Naive thymus-derived CD8-positive, alpha-beta T cell (primary cell): ENCODE data around the gene TUBA3D. TPM values are rescaled to one million over a fixed set of nuclear protein-coding genes. Genes with fewer than 3 reads are reported as not detected.
"Not testable (repeated sequence)": the region's sequence is repeated elsewhere in the genome, so short reads cannot be mapped to it uniquely, and the experiment has no call there.

Source experiments
- ATAC-seq, 2 donors: fragments of 150-1000 bp; cut with Tn5 transposase in 1 of 2; sonication (Bioruptor Pico), chemical (Tn5 transposase) in 1 of 2; 1 replicate in 1 of 2; 2 replicates in 1 of 2; pipeline ENCODE4 v1.10.0; 2021; ENCODE audit warnings: mild to moderate bottlenecking in 2 of 2, moderate library complexity in 2 of 2
- POLR2A ChIA-PET: fragments of 350-600 bp; sonication (Branson Sonifier 250); formaldehyde crosslinking; loops from one replicate; lab custom pipeline; 2021; ENCODE audit warnings: antibody characterized with exemption; lab: Charles Lee
- DNase-seq, 10 donors: peaks; one replicate each; pipeline versions ENCODE4 v3.0.0 to v3.0.0-alpha.2; 2020 to 2022
- H3K27ac Mint-ChIP-seq, 10 donors: one replicate each; pipeline ENCODE4 v1.8.0; 2020 to 2022; ENCODE audit warnings: mild to moderate bottlenecking in 10 of 10, mixed read lengths in 10 of 10, moderate library complexity in 4 of 10, inconsistent platforms in 1 of 10
- H3K27me3 Mint-ChIP-seq, 5 donors: one replicate each; pipeline ENCODE4 v1.8.0; 2021 to 2022; ENCODE audit warnings: mixed read lengths in 5 of 5
- H3K36me3 Mint-ChIP-seq, 3 donors: one replicate each; pipeline ENCODE4 v1.8.0; 2020 to 2022; ENCODE audit warnings: mixed read lengths in 3 of 3, mild to moderate bottlenecking in 2 of 3, inconsistent platforms in 1 of 3
- H3K4me1 Mint-ChIP-seq, 4 donors: one replicate each; pipeline ENCODE4 v1.8.0; 2021 to 2022; ENCODE audit warnings: mixed read lengths in 4 of 4
- H3K4me3 Mint-ChIP-seq, 10 donors: one replicate each; pipeline ENCODE4 v1.8.0; 2020 to 2022; ENCODE audit warnings: mild to moderate bottlenecking in 10 of 10, mixed read lengths in 10 of 10, moderate library complexity in 6 of 10, inconsistent platforms in 1 of 10
- H3K9me3 Mint-ChIP-seq, 9 donors: one replicate each; pipeline ENCODE4 v1.8.0; 2020 to 2022; ENCODE audit warnings: mixed read lengths in 9 of 9, mild to moderate bottlenecking in 3 of 9, inconsistent platforms in 1 of 9, moderate library complexity in 1 of 9
- polyA plus RNA-seq, 3 donors: library from polyadenylated mRNA; unstranded; fragments of 300-500 nt; fragmentation: Illumina TruSeq; gene quantifications; one replicate each; pipeline ENCODE4 v1.2.3, GENCODE V29; 2021
- total RNA-seq, 8 experiments: library from RNA in 2 of 8; stranded (reverse) in 2 of 8; gene quantifications; one replicate each; pipeline ENCODE4 v1.2.3 and lab custom pipeline; 2021 to 2026

Gene TUBA3D
- total RNA-seq (not detected), polyA plus RNA-seq (not detected), total RNA-seq (lab: John Stamatoyannopoulos, UW) (0 reads per million in 6 experiments)

DNA sequence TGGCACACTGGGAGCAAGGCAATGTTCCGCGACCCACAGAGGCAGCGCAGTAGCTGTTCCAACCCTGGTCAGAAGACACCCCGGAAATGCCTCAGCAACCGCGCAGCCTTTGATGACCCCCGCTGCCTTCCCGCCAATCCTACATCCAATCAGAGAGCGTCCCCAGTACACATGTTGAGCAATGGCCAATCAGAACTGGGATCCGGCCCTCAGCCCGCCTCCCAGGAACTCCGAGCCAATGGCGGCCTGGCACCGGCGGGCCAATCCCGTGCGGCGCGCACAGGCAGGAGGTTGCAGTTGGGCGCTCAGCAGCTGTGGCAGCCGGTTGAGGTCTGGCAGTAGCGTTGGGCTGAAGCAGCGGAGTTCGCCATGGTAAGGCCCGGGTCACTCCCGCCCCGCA, at the start of gene TUBA3D:
TUBA3D (plus strand) TSS at position 289 of the 400 bp plus-strand sequence; CDS start at position 370, 81 bp downstream.
- ATAC-seq = no peak
- Mint-ChIP-seq H3K27me3 (no peaks in the 10 kb centered on the region), H3K9me3 (no peaks in the 10 kb centered on the region), H3K4me1 (no peaks in the 10 kb centered on the region), H3K36me3 (peaks cover 0 to 2% (median 0%) of the 10 kb centered on the region in 3 donors), H3K4me3 (no peak within 1 kb of the TSS), H3K27ac (peak within 1 kb of the TSS in 1 of 10 donors; percentile 62)
- POLR2A ChIA-PET = no interaction called here
- no peak for DNase-seq

GRCh38 chr2:131426727-131427126, 49.2 kb upstream of the TUBA3D start:
- peak overlapping the region in 1 of 10 donors; percentile 23 for H3K4me3 Mint-ChIP-seq
- DNase-seq = no peak
- H3K27ac Mint-ChIP-seq = peak overlapping the region in 1 of 10 donors; percentile 28
- H3K36me3 Mint-ChIP-seq = no peaks in the 10 kb centered on the region
- H3K27me3 Mint-ChIP-seq = peaks cover 43 to 81% (median 57%) of the 10 kb centered on the region in 5 donors
- peaks cover 0 to 9% (median 6%) of the 10 kb centered on the region in 4 donors for H3K4me1 Mint-ChIP-seq
- POLR2A ChIA-PET = no interaction called here
- peaks cover 0 to 4% (median 0%) of the 10 kb centered on the region in 9 donors for H3K9me3 Mint-ChIP-seq
- no peak for ATAC-seq

GRCh38 chr2:131431336-131431735, 44.6 kb upstream of the TUBA3D start:
- Mint-ChIP-seq H3K27me3 (peaks cover 31 to 79% (median 35%) of the 10 kb centered on the region in 5 donors), H3K4me1 (peaks cover 0 to 3% (median 1%) of the 10 kb centered on the region in 4 donors), H3K36me3 (no peaks in the 10 kb centered on the region), H3K27ac (no peak overlapping the region), H3K4me3 (no peak overlapping the region), H3K9me3 (no peaks in the 10 kb centered on the region)
- POLR2A ChIA-PET = no interaction called here
- DNase-seq (no peak), ATAC-seq (no peak)

DNA sequence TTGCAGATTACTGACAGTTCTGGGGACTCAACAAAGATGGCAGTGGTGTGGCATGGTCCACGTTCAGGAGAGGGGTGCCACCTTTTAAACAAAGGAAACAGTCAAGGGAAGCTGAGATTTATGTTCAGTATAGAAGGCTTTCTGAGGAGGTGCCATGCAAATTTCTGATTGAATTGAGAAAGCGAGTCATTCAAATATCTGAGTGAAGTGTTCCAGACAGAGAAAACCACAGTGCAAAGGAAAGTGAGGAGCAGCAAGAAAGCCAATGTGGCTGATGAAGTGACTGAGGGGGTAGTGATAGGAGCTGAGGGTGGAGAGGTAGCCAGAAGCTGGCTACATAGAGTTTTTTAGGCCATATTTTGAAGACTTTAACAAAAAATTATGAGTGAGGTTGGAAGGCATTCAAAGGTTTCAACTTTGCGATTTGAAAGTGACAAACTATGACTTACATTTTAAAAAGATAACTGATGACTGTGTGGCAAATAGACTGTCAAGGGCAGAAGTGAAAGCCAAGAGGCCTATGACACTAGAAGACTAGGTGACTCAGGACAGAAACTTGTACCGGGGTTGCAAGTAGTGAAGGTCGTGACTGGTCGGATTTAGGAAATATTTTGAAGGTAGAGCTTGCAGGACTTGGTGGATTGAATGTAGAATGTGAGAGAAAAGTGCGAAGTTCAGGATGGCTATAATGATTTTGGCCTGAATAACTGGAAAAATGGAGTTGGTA, 35.0 kb upstream of the TUBA3D start:
- H3K27me3 Mint-ChIP-seq = peaks cover 6 to 25% (median 14%) of the 10 kb centered on the region in 5 donors
- H3K9me3 Mint-ChIP-seq, H3K27ac Mint-ChIP-seq, H3K4me1 Mint-ChIP-seq, ATAC-seq, POLR2A ChIA-PET, H3K4me3 Mint-ChIP-seq, DNase-seq, H3K36me3 Mint-ChIP-seq: not testable (repeated sequence)

- H3K4me3 Mint-ChIP-seq, DNase-seq, ATAC-seq, H3K4me1 Mint-ChIP-seq, POLR2A ChIA-PET, H3K27ac Mint-ChIP-seq, H3K36me3 Mint-ChIP-seq, H3K9me3 Mint-ChIP-seq: not testable (repeated sequence)
- peaks cover 7 to 30% (median 19%) of the 10 kb centered on the region in 5 donors for H3K27me3 Mint-ChIP-seq
Measured at GRCh38 chr2:131444736-131445514, 31.0 kb upstream of the TUBA3D start.

- POLR2A ChIA-PET, DNase-seq, ATAC-seq: not testable (repeated sequence)
Measured at GRCh38 chr2:131445515-131445797, 30.5 kb upstream of the TUBA3D start.

GRCh38 chr2:131445896-131446295, 30.0 kb upstream of the TUBA3D start:
- no peak overlapping the region for H3K4me3 Mint-ChIP-seq
- H3K36me3 Mint-ChIP-seq = no peaks in the 10 kb centered on the region
- no peaks in the 10 kb centered on the region for H3K9me3 Mint-ChIP-seq
- DNase-seq (no peak), ATAC-seq (no peak)
- no peaks in the 10 kb centered on the region for H3K4me1 Mint-ChIP-seq
- no peak overlapping the region for H3K27ac Mint-ChIP-seq
- POLR2A ChIA-PET = no interaction called here
- H3K27me3 Mint-ChIP-seq = peaks cover 4 to 26% (median 15%) of the 10 kb centered on the region in 5 donors

More at GRCh38 chr2:131445515-131445797, 30.5 kb upstream of the TUBA3D start:
- not testable (repeated sequence) for H3K9me3 Mint-ChIP-seq, H3K4me1 Mint-ChIP-seq, H3K4me3 Mint-ChIP-seq, H3K36me3 Mint-ChIP-seq, H3K27ac Mint-ChIP-seq
- peaks cover 7 to 31% (median 20%) of the 10 kb centered on the region in 5 donors for H3K27me3 Mint-ChIP-seq

DNA sequence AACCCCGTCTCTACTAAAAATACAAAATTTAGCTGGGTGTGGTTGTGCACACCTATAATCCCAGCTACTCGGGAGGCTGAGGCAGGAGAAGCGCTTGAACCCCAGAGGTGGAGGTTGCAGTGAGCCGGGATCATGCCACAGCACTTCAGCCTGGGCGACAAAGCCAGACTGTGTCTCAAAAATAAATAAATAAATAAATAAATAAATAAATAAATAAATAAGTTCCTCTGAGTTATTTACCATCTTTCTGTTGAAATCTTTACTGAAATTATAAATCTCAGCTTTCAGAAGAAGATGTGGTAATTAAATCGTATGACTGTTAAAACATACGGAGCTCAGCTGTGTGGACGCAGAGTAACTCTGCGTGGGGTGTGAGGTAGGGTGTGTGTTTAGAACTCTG, 27.9 kb upstream of the TUBA3D start:
- H3K9me3 Mint-ChIP-seq, H3K27ac Mint-ChIP-seq, H3K36me3 Mint-ChIP-seq, ATAC-seq, H3K4me1 Mint-ChIP-seq, H3K4me3 Mint-ChIP-seq, DNase-seq, POLR2A ChIA-PET: not testable (repeated sequence)
- peaks cover 2 to 23% (median 9%) of the 10 kb centered on the region in 5 donors for H3K27me3 Mint-ChIP-seq

GRCh38 chr2:131451265-131451949, 24.5 kb upstream of the TUBA3D start:
- H3K27ac Mint-ChIP-seq, H3K36me3 Mint-ChIP-seq, POLR2A ChIA-PET, DNase-seq, H3K4me3 Mint-ChIP-seq, ATAC-seq, H3K9me3 Mint-ChIP-seq, H3K4me1 Mint-ChIP-seq: not testable (repeated sequence)
- peaks cover 9 to 23% (median 12%) of the 10 kb centered on the region in 5 donors for H3K27me3 Mint-ChIP-seq

- H3K36me3 Mint-ChIP-seq, H3K9me3 Mint-ChIP-seq, H3K4me3 Mint-ChIP-seq, DNase-seq, H3K27ac Mint-ChIP-seq, POLR2A ChIA-PET, ATAC-seq, H3K4me1 Mint-ChIP-seq: not testable (repeated sequence)
- peaks cover 17 to 36% (median 28%) of the 10 kb centered on the region in 5 donors for H3K27me3 Mint-ChIP-seq
Measured at GRCh38 chr2:131454914-131455313, 21.0 kb upstream of the TUBA3D start.

- H3K27ac Mint-ChIP-seq, POLR2A ChIA-PET, H3K9me3 Mint-ChIP-seq, H3K4me3 Mint-ChIP-seq, H3K27me3 Mint-ChIP-seq, DNase-seq, H3K36me3 Mint-ChIP-seq, ATAC-seq, H3K4me1 Mint-ChIP-seq: not testable (repeated sequence)
Measured at GRCh38 chr2:131467722-131468121, 8.2 kb upstream of the TUBA3D start.

- H3K4me1 Mint-ChIP-seq, H3K9me3 Mint-ChIP-seq, H3K27ac Mint-ChIP-seq, DNase-seq, ATAC-seq, H3K36me3 Mint-ChIP-seq, H3K4me3 Mint-ChIP-seq, POLR2A ChIA-PET, H3K27me3 Mint-ChIP-seq: not testable (repeated sequence)
Measured at GRCh38 chr2:131470944-131471343, 5.0 kb upstream of the TUBA3D start.

DNA sequence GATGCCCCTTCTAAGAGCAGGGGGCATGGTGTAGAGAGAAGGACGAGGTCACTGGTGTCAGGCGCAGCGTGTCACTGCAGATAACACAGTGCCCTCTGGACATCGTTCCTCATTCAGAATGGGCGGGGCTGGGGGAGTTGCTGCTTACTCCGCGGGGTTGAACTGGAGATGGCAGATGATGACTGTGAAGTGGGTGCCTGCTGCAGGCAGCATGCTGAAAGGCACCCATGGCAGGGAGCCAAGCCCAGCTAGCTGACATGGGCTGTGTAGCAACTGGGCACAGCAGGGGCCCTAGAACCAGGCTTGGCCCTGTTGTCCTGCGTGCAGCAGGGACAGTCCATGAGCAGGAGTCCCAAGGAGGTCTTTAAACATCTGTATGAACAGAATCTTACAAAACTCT, 4.3 kb upstream of the TUBA3D start:
- POLR2A ChIA-PET, H3K4me1 Mint-ChIP-seq, H3K36me3 Mint-ChIP-seq, H3K9me3 Mint-ChIP-seq, ATAC-seq, H3K4me3 Mint-ChIP-seq, H3K27me3 Mint-ChIP-seq, DNase-seq, H3K27ac Mint-ChIP-seq: not testable (repeated sequence)
